ENCODE data around the gene NINJ2.

- TF ChIP-seq, protein P1, sequence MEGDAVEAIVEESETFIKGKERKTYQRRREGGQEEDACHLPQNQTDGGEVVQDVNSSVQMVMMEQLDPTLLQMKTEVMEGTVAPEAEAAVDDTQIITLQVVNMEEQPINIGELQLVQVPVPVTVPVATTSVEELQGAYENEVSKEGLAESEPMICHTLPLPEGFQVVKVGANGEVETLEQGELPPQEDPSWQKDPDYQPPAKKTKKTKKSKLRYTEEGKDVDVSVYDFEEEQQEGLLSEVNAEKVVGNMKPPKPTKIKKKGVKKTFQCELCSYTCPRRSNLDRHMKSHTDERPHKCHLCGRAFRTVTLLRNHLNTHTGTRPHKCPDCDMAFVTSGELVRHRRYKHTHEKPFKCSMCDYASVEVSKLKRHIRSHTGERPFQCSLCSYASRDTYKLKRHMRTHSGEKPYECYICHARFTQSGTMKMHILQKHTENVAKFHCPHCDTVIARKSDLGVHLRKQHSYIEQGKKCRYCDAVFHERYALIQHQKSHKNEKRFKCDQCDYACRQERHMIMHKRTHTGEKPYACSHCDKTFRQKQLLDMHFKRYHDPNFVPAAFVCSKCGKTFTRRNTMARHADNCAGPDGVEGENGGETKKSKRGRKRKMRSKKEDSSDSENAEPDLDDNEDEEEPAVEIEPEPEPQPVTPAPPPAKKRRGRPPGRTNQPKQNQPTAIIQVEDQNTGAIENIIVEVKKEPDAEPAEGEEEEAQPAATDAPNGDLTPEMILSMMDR (IDR thresholded peaks at IDR 0.05), result no peak
- no peak for TF ChIP-seq POLR2A (IDR thresholded peaks at IDR 0.05)
Measured at GRCh38 chr12:574475-575128, 88.6 kb downstream of the NINJ2 start.

Measured in body of pancreas (tissue), 4 donors.